RWPE2 (cell line): ENCODE results near the gene COX17.

ENCODE experiments used
- ATAC-seq: fragments of 200-7000 bp; cut with Tn5 transposase; 3 replicates; pipeline ENCODE4 v1.9.1; 2021; ENCODE audit warnings: low read depth
- DNase-seq: peaks from one replicate; pipeline ENCODE4 v3.0.0-alpha.2; 2020; ENCODE audit warnings: low spot score
- H3K27ac ChIP-seq: fragments of 450-650 bp; 2 replicates; pipeline ENCODE4 v1.5.1; 2017; ENCODE audit warnings: mild to moderate bottlenecking; ENCODE audit not compliant: poor library complexity, severe bottlenecking
- H3K27me3 ChIP-seq: fragments of 250-450 bp; sonication (Bioruptor Pico); 2 replicates; pipeline ENCODE4 v1.5.1; 2021; ENCODE audit warnings: mild to moderate bottlenecking, moderate library complexity; ENCODE audit not compliant: insufficient read depth, poor library complexity, severe bottlenecking
- H3K36me3 ChIP-seq: fragments of 250-450 bp; sonication (Bioruptor Pico); 2 replicates; pipeline ENCODE4 v1.5.1; 2020; ENCODE audit warnings: low read depth, mild to moderate bottlenecking, moderate library complexity
- H3K4me1 ChIP-seq: fragments of 250-450 bp; sonication (Bioruptor Pico); 2 replicates; pipeline ENCODE4 v1.5.1; 2021; ENCODE audit warnings: mild to moderate bottlenecking, moderate library complexity; ENCODE audit not compliant: insufficient read depth, poor library complexity, severe bottlenecking
- H3K4me3 ChIP-seq: fragments of 250-450 bp; sonication (Bioruptor Pico); 2 replicates; pipeline ENCODE4 v1.5.1; 2021; ENCODE audit warnings: mild to moderate bottlenecking, moderate library complexity; ENCODE audit not compliant: severe bottlenecking
- H3K9me3 ChIP-seq: fragments of 250-450 bp; sonication (Bioruptor Pico); 2 replicates; pipeline ENCODE4 v1.5.1; 2021; ENCODE audit warnings: mild to moderate bottlenecking, moderate library complexity; ENCODE audit not compliant: severe bottlenecking
- CTCF ChIP-seq: fragments of 450-650 bp; IDR thresholded peaks from one replicate; pipeline ENCODE4 v1.5.1; 2017; ENCODE audit warnings: mild to moderate bottlenecking, moderate library complexity; ENCODE audit not compliant: poor library complexity, severe bottlenecking

COX17 gene

DNA sequence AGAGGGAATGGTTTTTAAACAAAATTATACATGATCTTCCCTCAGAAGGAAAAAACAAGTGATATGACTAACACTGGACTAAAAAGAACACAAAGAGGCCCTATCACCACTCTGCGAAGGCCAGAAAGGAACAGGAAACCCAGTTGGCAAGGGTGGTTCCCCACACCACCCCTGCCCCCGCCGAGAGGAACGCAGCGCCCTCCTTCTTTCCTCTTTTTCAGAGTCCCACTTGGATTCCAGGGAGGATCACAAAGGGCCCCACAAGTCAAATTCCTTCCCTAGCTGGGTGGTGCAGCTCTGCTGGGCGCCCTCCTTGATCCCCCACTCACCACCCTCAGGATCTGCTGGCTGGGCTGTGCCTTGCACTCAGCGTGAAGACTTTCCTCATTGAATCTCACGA, 49.7 kb downstream of the COX17 start:
- no peaks in the 10 kb centered on the region for H3K36me3 ChIP-seq
- no peak overlapping the region for H3K27ac ChIP-seq
- ATAC-seq (no peak), DNase-seq (no peak)
- H3K4me3 ChIP-seq = no peak overlapping the region
- no peak for TF ChIP-seq CTCF
- H3K27me3 ChIP-seq = no peaks in the 10 kb centered on the region
- H3K4me1 ChIP-seq = no peaks in the 10 kb centered on the region
- H3K9me3 ChIP-seq = no peaks in the 10 kb centered on the region

- Histone ChIP-seq H3K4me3 (no peak overlapping the region), H3K27me3 (no peaks in the 10 kb centered on the region), H3K27ac (no peak overlapping the region), H3K9me3 (no peaks in the 10 kb centered on the region), H3K4me1 (no peaks in the 10 kb centered on the region), H3K36me3 (no peaks in the 10 kb centered on the region)
- TF ChIP-seq CTCF = no peak
- DNase-seq (no peak), ATAC-seq (no peak)
These were observed 51.0 kb downstream of the COX17 start for GRCh38 chr3:119626196-119626595.

- ATAC-seq (no peak), DNase-seq (no peak)
- Histone ChIP-seq H3K27ac (no peak overlapping the region), H3K36me3 (no peaks in the 10 kb centered on the region), H3K9me3 (no peaks in the 10 kb centered on the region), H3K27me3 (no peaks in the 10 kb centered on the region), H3K4me1 (no peaks in the 10 kb centered on the region), H3K4me3 (no peak overlapping the region)
- no peak for TF ChIP-seq CTCF
These were observed 51.6 kb downstream of the COX17 start for GRCh38 chr3:119625451-119626153.

DNA sequence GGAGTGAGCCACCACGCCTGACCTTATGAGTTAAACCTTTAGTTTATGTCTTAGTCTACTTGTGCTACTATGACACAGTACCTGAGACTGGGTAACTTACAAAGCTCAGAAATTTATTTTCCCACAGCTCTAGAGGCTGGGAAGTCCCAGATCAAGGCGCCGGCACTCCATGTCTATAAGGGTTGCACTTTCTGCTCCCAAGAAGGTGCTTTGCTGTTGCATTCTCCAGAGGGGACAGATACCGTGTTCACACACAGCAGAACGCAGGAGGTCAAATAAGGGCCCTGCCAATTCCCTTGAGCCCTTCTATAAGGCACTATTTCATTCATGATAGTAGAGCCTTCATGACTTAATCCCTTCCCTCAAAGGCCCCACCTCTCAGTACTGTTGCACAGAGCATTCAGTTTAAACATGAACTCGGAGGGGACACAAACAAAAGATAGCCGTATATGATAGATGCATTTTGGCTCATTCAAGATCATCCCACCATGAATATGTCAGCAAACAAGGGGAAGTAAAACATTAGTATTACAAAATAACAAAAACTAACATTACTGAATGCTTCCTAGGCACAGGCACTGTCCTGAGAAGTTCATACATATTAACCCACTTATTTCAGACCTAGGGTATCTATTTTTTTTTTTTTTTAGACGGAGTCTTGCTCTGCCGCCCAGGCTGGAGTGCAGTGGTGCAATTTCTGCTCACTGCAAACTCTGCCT, 53.0 kb downstream of the COX17 start:
- Histone ChIP-seq H3K27ac (no peak overlapping the region), H3K9me3 (no peaks in the 10 kb centered on the region), H3K36me3 (no peaks in the 10 kb centered on the region), H3K27me3 (no peaks in the 10 kb centered on the region), H3K4me3 (no peak overlapping the region), H3K4me1 (peaks cover 1% of the 10 kb centered on the region)
- DNase-seq (no peak), ATAC-seq (no peak)
- TF ChIP-seq CTCF = no peak

DNA sequence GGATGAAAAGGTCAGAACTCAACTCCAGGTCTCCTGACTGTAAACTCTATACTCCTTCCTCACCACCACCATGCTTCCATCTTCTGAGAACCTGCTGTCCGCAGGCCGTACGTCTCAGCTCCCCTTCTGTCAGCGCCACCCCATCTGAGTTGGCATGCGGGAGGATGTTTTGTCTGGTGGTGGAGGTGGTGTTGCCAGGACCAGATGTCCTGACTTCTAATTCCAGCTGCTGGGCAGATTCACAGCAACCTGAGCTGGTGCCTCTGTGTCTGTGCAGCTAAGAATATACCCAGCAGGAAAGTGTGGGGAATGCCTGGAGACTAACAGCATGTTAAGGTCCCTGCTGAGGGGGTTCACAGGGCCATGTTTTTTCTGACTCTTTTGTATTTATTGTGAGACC, 56.3 kb downstream of the COX17 start:
- Histone ChIP-seq H3K36me3 (no peaks in the 10 kb centered on the region), H3K4me1 (peaks cover 4% of the 10 kb centered on the region), H3K27me3 (no peaks in the 10 kb centered on the region), H3K4me3 (no peak overlapping the region), H3K9me3 (no peaks in the 10 kb centered on the region), H3K27ac (no peak overlapping the region)
- ATAC-seq (no peak), DNase-seq (no peak)
- no peak for TF ChIP-seq CTCF
